Measurements from ENCODE around the gene SIL1.

SIL1 gene

GRCh38 chr5:138956801-138957200, 241.4 kb downstream of the SIL1 start:
- Mint-ChIP-seq H3K9me3 (no peaks in the 10 kb centered on the region), H3K27ac (no peak overlapping the region), H3K4me1 (peaks cover 19% of the 10 kb centered on the region), H3K4me3 (no peak overlapping the region), H3K27me3 (no peaks in the 10 kb centered on the region), H3K36me3 (no peaks in the 10 kb centered on the region)

GRCh38 chr5:138955671-138956295, 242.4 kb downstream of the SIL1 start:
- no peak overlapping the region for H3K27ac Mint-ChIP-seq
- peaks cover 2% of the 10 kb centered on the region for H3K36me3 Mint-ChIP-seq
- H3K27me3 Mint-ChIP-seq = no peaks in the 10 kb centered on the region
- H3K4me1 Mint-ChIP-seq = peaks cover 19% of the 10 kb centered on the region
- no peak overlapping the region for H3K4me3 Mint-ChIP-seq
- H3K9me3 Mint-ChIP-seq = no peaks in the 10 kb centered on the region

GRCh38 chr5:138955013-138955660, 243.0 kb downstream of the SIL1 start:
- Mint-ChIP-seq H3K27ac (no peak overlapping the region), H3K4me1 (peaks cover 19% of the 10 kb centered on the region), H3K36me3 (peaks cover 2% of the 10 kb centered on the region), H3K9me3 (no peaks in the 10 kb centered on the region), H3K27me3 (no peaks in the 10 kb centered on the region), H3K4me3 (no peak overlapping the region)

- Mint-ChIP-seq H3K9me3 (no peaks in the 10 kb centered on the region), H3K27me3 (no peaks in the 10 kb centered on the region), H3K27ac (no peak overlapping the region), H3K36me3 (peaks cover 2% of the 10 kb centered on the region), H3K4me1 (peaks cover 19% of the 10 kb centered on the region), H3K4me3 (no peak overlapping the region)
These were observed 243.7 kb downstream of the SIL1 start for GRCh38 chr5:138954257-138955012.

- Mint-ChIP-seq H3K36me3 (peaks cover 2% of the 10 kb centered on the region), H3K27ac (no peak overlapping the region), H3K9me3 (no peaks in the 10 kb centered on the region), H3K4me3 (peak overlapping the region; percentile 26), H3K4me1 (peaks cover 19% of the 10 kb centered on the region), H3K27me3 (no peaks in the 10 kb centered on the region)
These were observed 244.5 kb downstream of the SIL1 start for GRCh38 chr5:138953387-138954256.

- H3K27ac Mint-ChIP-seq = no peak overlapping the region
- peaks cover 2% of the 10 kb centered on the region for H3K36me3 Mint-ChIP-seq
- no peaks in the 10 kb centered on the region for H3K9me3 Mint-ChIP-seq
- H3K4me3 Mint-ChIP-seq = peak overlapping the region; percentile 26
- peaks cover 19% of the 10 kb centered on the region for H3K4me1 Mint-ChIP-seq
- no peaks in the 10 kb centered on the region for H3K27me3 Mint-ChIP-seq
These were observed 245.2 kb downstream of the SIL1 start for GRCh38 chr5:138952962-138953361.

- H3K9me3 Mint-ChIP-seq = no peaks in the 10 kb centered on the region
- H3K4me3 Mint-ChIP-seq = no peak overlapping the region
- no peaks in the 10 kb centered on the region for H3K27me3 Mint-ChIP-seq
- peaks cover 19% of the 10 kb centered on the region for H3K4me1 Mint-ChIP-seq
- no peak overlapping the region for H3K27ac Mint-ChIP-seq
- H3K36me3 Mint-ChIP-seq = peaks cover 2% of the 10 kb centered on the region
These were observed 246.0 kb downstream of the SIL1 start for GRCh38 chr5:138951986-138952735.

GRCh38 chr5:138951091-138951985, 246.8 kb downstream of the SIL1 start:
- H3K4me3 Mint-ChIP-seq = no peak overlapping the region
- no peaks in the 10 kb centered on the region for H3K27me3 Mint-ChIP-seq
- H3K4me1 Mint-ChIP-seq = peaks cover 19% of the 10 kb centered on the region
- H3K27ac Mint-ChIP-seq = no peak overlapping the region
- H3K9me3 Mint-ChIP-seq = no peaks in the 10 kb centered on the region
- peaks cover 2% of the 10 kb centered on the region for H3K36me3 Mint-ChIP-seq

- no peaks in the 10 kb centered on the region for H3K27me3 Mint-ChIP-seq
- H3K9me3 Mint-ChIP-seq = no peaks in the 10 kb centered on the region
- H3K36me3 Mint-ChIP-seq = peaks cover 2% of the 10 kb centered on the region
- H3K27ac Mint-ChIP-seq = no peak overlapping the region
- peaks cover 19% of the 10 kb centered on the region for H3K4me1 Mint-ChIP-seq
- no peak overlapping the region for H3K4me3 Mint-ChIP-seq
These were observed 247.6 kb downstream of the SIL1 start for GRCh38 chr5:138950421-138951031.

- H3K27ac Mint-ChIP-seq = no peak overlapping the region
- peaks cover 5% of the 10 kb centered on the region for H3K36me3 Mint-ChIP-seq
- H3K27me3 Mint-ChIP-seq = no peaks in the 10 kb centered on the region
- H3K9me3 Mint-ChIP-seq = no peaks in the 10 kb centered on the region
- no peak overlapping the region for H3K4me3 Mint-ChIP-seq
- H3K4me1 Mint-ChIP-seq = peaks cover 19% of the 10 kb centered on the region
These were observed 248.2 kb downstream of the SIL1 start for GRCh38 chr5:138949988-138950387.

- Mint-ChIP-seq H3K4me1 (peaks cover 18% of the 10 kb centered on the region), H3K4me3 (no peak overlapping the region), H3K27ac (no peak overlapping the region), H3K27me3 (no peaks in the 10 kb centered on the region), H3K9me3 (no peaks in the 10 kb centered on the region), H3K36me3 (peaks cover 5% of the 10 kb centered on the region)
These were observed 249.0 kb downstream of the SIL1 start for GRCh38 chr5:138949223-138949574.

GRCh38 chr5:138948471-138949222, 249.5 kb downstream of the SIL1 start:
- Mint-ChIP-seq H3K36me3 (peaks cover 5% of the 10 kb centered on the region), H3K4me1 (peaks cover 14% of the 10 kb centered on the region), H3K27ac (no peak overlapping the region), H3K27me3 (no peaks in the 10 kb centered on the region), H3K4me3 (no peak overlapping the region), H3K9me3 (no peaks in the 10 kb centered on the region)

GRCh38 chr5:138947780-138948179, 250.4 kb downstream of the SIL1 start:
- Mint-ChIP-seq H3K36me3 (peaks cover 6% of the 10 kb centered on the region), H3K9me3 (no peaks in the 10 kb centered on the region), H3K27ac (no peak overlapping the region), H3K4me3 (no peak overlapping the region), H3K4me1 (peaks cover 8% of the 10 kb centered on the region), H3K27me3 (no peaks in the 10 kb centered on the region)

Measured in activated naive CD4-positive, alpha-beta T cell treated with anti-CD3 and anti-CD28 coated beads, Interleukin-2, amount 50 U/mL, for 24 hours (primary cell).